HG03039 (cell line): ENCODE measurements around the gene ZDHHC24.

Source experiments
- ATAC-seq: cut with Tn5 transposase; IDR thresholded peaks from one replicate; pipeline ENCODE4 v1.9.1; 2021; ENCODE audit warnings: mild to moderate bottlenecking, moderate library complexity; ENCODE audit not compliant: unreplicated experiment

ZDHHC24 gene

DNA sequence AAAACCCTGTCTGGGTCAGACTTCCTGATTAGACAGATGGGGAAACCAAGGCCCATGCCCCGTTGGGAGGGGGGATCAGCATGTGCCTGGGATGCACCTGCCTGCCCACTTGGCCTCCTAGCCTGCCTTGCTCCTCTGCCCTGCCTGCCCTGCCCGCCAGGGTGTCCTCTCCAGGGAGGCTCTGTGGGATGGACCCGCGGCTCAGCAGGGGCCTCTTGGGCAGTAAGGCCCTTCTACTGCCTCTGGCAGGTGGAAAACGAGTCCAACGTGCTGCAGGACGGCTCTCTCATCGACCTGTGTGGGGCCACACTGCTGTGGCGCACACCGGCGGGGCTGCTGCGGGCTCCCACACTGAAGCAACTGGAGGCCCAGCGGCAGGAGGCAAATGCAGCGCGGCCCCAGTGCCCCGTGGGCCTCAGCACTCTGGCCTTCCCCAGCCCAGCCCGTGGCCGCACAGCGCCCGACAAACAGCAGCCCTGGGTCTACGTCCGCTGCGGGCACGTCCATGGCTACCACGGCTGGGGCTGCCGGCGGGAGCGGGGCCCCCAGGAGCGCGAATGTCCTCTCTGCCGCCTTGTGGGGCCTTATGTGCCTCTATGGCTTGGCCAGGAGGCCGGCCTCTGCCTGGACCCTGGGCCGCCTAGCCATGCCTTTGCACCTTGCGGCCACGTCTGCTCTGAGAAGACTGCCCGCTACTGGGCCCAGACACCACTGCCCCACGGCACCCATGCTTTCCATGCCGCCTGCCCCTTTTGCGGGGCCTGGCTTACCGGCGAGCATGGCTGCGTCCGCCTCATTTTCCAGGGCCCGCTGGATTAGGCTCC is 70.3 kb downstream of the ZDHHC24 start:
- ATAC-seq = no peak

DNA sequence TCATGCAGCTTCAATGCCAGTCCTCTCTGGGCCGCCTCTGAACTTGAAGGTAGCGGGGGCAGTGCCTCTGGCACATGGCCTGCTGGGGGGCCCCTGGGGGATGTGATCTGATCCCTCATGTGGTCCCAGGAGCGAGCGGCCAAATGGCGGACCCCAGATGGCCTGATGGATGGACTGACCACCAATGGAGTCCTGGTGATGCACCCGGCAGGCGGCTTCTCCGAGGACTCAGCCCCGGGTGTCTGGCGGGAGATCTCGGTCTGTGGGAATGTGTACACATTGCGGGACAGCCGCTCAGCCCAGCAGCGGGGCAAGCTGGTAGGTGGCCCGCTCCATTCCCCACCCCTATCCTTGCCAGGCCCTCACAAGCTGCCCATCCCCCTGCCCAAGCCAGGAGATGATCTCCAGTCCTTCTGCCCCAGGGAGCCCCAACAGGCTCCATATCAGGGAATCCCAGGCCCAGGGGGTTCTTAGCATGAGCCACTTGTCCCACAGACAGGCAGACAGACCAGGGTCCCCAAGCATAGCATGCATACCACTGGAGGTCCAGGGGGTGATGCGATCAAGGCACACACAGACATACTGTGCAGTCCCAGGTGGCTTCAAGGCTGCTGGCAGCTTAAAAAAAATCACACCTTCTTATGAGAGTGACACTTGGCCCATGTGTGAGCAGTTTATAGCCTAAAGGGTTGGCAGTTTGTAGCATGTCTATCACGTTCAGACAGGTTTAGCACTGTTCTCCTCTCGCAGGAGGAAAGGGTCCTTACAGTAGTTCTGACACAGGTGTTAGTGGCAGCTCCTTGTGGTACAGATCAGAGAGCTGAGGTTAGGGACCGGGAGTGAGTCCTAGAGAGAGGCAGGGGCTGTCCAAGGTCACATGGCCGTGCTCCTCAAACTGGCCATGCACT is 72.0 kb downstream of the ZDHHC24 start:
- no peak for ATAC-seq

DNA sequence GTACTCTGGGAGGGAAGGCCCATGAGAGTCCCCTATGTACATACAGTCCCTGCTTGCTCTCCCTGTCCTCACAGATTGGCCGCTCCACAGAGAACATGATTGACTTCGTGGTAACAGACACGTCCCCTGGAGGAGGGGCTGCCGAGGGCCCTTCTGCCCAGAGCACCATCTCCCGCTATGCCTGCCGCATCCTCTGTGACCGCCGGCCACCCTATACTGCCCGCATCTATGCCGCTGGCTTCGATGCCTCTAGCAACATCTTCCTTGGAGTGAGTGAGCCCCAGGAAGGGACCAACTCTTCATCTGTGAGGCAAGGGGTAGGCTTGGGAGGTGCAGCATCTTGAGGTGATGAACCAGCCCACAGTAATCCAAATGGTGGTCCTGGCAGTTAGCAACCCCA is 72.7 kb downstream of the ZDHHC24 start:
- ATAC-seq = no peak

DNA sequence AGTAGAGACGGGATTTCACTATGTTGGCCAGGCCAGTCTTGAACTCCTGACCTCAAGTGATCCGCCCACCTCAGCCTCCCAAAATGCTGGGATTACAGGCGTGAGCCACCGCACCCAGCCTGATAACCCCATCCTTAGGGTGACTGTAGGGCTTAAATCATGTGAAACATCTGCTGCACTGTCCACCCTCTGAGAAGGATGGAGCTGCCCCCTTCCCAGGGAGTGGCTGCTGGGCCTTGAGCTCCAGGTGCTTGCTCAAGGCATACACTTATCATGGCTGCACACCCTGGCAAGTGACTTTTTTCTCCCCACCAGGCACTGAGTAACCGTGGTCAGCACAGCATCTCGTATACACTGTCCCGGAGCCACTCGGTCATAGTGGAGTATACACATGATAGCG is 73.8 kb downstream of the ZDHHC24 start:
- no peak for ATAC-seq

DNA sequence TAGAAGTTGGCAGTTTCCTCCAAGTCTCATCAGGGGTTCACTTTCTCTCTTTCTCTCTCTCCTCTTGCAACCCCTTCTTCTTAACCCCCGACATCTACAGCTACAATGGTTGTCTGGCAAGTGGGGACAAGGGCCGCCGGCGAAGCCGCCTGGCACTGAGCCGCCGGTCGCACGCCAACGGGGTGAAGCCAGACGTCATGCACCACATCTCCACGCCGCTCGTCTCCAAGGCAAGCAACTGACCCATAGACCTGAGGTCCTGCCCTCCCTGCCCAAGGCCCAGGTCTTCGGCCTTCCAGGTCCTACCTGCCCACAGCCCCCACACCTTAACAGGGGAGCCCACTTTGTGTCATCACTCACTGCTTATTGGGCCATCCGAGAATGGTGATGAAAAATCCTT is 74.7 kb downstream of the ZDHHC24 start:
- no peak for ATAC-seq
